GM19023 (cell line): ENCODE measurements around the gene NAV2.

ENCODE experiments used
- ATAC-seq: cut with Tn5 transposase; IDR thresholded peaks from one replicate; pipeline ENCODE4 v1.9.1; 2021; ENCODE audit warnings: mild to moderate bottlenecking, moderate library complexity; ENCODE audit not compliant: unreplicated experiment

NAV2 gene

DNA sequence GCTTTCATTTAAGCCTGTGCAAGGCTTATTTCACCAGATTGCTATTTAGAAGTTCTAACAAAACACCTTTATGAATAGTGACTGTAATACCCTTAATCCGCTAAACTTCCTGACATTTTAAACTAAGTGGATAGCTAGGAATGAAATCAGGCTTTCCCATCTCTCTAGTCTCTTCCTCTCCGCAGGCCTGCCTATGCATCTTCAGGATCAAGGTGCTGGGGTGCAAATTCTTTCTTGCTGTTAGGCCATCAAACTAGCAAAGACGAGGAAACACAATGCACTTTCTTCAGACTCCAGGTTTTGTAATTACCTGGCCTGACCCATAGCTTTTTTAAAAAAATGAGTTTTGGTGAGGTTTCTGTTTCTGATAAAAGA, 298.2 kb downstream of the NAV2 start:
- no peak for ATAC-seq

DNA sequence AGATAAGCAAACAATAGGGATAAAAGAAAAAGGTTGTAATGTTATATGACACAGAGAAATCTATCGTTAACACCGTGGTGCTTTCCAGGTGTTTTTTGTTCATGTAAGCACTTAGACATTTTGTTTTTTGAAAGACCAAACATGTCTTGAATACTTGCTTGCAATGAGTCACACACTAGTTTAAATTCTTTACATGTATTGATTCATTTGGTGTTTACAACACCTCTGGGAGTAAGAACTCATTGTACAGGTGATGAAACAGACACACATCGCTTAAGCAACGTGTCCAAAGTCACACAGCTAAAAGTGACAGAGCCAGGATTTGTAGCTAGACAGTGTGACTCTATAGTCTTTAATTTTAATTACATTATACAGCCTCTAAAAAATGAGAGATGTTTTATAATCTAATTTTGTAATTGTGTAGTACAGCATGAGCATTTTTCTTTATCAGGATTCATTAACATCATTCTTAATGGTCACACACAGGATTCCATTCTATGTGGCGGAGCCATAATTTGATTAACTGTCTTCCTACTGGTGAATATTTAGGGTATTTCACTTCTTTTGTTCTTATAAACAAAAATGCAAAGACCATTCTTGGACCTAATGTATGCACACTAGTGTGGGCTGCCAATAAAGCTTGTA, 298.8 kb downstream of the NAV2 start:
- no peak for ATAC-seq

DNA sequence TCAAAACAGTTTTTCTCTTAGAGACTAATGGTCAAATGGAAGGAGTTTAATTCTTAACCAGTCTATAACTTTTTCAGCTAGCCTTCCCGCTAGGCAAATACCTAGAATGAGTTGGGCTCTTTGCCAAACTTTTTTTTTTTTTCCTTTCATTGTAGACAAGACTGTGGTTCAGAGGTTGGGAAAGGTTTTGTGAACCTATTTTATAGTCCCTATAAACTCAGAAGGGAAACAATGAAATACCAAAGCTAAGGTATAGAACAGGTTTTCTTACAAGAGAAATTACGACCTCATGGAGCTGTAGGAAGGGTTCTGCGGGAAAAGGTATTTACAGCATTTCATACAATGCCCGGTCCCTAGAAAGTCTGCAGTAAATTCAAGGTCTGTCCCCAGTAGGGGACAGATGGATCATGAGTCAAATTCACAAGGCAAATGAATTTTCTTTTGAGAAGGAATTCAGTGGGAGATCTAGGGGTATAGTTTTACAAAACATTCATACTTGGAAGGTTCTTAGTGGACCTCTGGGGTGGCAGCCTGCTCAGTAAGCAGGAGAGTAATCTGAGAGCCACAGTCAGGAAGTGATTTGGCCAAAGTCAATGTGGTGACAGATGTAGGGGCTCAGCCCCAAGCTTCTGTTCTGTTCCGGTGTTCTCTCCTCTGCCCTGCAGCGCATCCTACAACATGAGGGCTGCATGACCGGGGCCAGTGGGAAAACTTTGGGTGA, 300.9 kb downstream of the NAV2 start:
- no peak for ATAC-seq

DNA sequence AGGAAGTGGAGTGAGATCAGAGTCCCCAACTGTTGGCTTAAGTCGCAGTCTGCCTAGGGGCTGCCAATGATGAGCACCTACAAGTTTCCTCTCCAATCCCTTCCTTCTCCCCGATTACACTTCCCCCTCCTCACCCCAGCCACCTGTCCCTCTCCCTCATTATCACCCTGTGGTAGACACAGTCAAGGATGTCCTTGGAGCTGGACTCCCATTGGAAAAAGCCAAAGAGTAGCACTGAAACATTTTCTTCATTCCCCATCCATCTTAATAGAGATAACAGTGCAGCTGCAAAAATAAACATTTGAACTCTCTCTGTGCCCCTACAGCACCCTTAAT, 301.4 kb downstream of the NAV2 start:
- no peak for ATAC-seq

DNA sequence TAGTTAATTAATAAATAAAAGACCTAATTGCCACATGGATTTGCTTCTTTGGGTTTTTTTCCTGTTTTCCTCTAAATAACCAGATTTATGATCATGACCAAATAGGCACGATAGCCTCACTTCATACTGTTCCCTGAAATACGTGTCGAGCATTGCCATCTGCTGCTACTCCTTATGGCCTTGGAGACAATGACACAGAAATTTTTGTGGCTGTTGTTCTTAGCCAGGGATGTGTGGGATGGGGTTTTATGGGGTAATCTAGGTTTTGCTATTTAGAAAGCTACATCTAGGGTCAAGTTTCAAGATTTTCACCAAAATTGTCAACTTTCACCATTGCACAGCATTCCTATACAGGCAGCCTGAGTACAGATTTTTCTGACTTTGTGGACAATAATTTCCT, 302.5 kb downstream of the NAV2 start:
- ATAC-seq: no peak

DNA sequence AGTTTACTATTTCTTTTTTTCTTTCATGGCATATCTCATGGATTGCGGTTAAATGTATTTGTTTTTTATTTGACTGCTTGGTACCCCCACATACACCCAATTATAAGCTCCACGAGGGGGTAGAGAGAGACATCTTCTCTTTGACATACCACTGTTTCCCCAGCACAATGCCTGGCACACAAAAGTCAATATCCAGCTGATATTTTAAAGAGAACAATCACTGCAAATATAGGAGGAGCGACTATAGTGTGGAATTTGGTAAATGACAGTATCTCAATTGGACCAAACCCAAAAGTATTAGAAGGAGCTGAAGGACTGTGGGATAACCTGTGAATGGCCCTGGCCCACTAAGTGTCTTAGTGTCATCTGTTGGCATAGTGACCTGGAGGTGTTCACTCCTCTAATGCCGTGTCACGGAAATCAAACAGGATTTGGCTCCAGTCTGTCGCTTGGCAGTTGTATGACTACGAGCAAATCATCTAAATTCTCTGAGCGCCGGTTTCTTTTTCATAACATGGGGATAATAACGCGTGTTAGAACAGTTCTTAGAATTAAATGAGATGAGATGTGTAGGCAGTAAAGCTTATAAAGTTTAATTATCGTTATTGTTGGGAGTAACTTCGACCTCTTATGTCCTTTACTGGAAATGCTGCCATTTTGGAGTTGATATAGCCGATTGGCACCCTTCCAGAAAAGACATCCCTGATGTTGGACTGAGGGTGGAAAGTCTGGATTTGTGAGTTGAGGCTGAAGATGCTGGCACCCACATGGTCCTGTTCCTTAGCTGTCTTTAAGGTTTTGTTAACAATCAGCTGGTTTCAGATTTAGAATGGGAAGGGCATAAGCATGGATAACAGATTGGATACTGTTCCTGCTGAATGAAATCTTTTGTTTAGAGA, 303.1 kb downstream of the NAV2 start:
- ATAC-seq: no peak

DNA sequence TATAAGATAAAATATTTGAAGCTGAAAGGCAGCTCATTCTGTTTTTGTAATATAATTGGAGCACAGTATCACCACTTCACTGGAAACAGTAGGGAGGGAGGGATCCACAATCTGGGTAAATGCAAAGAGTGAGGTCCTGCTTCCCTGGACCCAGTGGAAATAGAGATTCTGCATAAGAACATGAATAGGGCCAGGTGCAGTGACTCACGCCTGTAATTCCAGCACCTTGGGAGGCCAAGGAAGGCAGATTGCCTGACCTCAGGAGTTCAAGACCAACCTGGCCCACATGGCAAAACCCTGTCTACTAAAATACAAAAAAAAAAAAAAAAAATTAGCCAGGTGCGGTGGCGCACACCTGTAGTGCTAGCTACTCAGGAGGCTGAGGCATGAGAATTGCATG, 303.9 kb downstream of the NAV2 start:
- no peak for ATAC-seq

DNA sequence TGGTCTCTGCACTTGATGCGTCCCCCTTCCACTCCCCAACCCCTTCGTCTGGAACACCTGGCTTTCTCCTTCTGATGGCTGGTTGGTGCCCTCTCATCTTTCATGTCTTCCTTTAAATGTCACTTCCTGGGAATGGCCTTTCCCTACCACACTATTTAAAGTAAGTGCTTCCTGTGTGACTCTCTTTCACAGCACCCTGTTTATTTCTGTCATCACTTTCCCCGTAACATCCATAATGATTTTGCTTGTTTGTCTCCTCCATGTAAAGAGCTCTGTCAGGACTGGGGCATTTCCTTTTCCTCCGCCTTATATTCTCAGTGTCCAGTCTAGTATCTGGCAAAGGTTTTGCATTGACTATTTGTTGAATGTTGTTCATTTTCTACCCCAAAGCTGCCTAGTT, 304.7 kb downstream of the NAV2 start:
- no peak for ATAC-seq

DNA sequence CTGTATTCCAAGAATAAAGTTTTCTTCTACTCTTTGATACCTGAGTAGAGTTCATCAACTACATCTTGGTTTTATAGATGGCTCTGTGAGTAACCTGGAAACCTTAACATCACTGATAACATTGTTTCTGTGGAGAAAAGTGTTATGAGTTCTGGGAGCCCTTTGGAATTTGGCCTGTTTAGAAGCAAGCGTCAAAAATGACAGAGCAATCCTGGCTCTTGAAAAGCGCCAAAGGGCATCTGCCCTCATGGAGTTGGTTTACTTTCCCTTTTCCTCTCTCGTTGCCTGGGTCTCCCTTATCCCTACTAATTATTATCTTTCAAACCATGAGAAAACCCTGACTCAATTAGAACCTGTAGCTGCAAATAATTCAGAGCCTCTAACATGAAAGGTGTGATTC, 307.6 kb downstream of the NAV2 start:
- no peak for ATAC-seq

DNA sequence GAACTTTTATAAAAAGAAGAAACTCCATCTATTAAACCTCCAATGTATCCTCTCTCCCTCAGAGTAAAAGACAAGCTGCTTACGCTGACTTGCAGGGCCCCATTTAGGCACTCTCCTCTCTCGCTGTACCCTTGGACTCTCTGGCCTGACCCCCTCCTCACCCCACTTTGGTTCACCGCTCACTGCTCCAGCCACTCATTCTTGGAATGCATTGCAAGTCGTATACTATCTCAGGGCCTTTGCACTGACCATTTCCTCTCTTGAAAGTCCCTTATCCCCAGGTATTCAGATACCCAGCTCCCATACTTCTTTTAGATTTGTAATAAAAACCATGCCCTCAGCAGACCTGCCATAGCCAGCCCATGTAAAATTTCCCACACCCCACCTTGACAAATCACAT, 308.1 kb downstream of the NAV2 start:
- ATAC-seq: no peak

DNA sequence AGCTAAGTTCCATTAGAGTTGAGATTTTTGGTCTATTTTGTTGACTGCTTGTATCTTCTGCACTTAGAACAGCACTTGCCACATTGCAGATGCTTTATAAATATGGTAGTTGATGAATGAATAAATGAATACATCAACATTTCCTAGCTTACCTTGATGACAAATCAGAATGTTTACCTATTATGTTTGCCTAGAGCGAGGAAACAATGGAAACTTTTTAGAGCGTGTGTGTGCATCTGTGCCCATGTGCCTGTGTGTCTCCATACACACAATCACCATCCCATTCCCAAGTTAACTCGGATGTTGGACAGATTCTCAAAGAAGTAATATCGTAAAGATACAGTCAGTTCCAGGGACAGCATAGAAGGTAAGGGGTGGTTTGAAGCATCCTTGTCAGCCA, 308.6 kb downstream of the NAV2 start:
- no peak for ATAC-seq

DNA sequence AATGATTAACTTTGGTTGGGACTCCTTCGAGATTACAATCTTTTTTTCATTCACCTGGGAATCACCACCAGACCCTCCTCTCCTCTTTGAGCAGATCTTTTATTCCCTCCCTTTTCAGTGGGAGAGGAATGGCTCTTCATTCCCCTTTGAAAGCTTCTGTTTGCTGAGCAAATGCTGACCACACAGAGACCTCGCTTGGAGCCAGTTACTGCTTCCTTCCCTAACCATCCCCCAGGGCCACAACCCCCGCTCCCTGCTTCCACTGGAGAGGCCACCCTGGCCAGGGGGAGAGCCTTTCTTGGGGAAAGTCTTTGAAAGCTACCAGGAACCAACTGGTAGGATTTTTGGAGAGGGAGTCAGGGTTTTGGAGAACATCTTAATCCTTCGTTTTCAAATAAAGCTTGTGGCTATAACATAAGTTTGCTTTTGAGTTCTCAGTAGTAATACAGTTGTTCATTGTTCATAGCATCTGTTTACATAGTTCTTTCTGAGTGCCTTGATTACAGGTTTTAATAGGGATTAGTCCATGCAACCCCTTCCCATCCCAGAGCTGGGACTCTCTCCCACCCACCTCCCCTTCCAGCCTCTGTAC, 309.2 kb downstream of the NAV2 start:
- no peak for ATAC-seq

DNA sequence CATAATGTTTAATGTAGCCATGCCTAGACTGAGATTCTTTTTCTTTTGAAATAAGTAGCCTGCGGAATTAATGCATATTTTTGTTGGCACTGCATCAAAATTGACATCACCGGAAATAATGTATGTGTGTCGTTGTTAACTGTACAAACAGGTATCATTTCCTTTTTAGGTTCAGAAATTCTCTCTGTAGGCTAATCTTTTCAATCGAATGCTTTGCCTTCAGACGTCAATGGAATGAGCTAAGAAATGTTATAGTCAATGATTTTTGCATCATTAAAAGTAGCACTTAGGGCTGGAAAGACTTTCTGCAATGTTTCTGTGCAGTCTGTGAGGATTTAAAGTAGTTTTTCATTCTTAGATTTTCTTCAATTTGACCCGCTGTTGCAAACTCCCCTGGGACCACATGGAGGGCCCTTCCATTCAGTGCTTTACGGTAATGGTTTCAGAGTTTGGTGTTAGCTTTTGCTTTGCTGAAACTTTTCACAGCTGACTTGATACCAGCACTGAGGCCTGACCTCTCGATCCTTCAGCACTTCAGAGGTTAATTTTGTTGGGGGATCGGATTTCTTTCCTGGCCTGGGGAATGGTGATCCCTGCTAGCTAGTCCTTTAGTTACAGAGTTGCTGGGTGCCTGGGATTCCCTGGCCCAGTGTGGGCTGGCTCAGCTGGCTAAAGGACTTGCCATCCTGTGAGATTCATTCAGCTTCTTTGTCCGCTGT, 309.9 kb downstream of the NAV2 start:
- no peak for ATAC-seq

DNA sequence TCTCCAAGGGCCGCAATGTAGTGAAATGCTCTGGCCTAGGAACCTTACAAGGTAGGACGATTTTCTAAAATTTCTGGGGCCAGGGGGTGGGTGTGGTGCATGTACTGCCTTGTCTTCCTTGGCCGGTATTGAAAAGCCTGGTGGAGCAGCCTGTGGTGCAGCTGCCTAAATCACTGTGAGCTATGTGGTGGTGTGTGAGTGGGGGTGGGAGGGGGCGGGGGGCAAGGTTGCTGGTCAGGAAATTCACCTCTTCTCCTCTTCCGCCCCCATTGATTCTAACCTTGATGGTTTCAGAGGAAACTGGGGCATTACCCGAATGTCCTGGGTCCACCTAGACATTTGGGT, 310.4 kb downstream of the NAV2 start:
- ATAC-seq: no peak

DNA sequence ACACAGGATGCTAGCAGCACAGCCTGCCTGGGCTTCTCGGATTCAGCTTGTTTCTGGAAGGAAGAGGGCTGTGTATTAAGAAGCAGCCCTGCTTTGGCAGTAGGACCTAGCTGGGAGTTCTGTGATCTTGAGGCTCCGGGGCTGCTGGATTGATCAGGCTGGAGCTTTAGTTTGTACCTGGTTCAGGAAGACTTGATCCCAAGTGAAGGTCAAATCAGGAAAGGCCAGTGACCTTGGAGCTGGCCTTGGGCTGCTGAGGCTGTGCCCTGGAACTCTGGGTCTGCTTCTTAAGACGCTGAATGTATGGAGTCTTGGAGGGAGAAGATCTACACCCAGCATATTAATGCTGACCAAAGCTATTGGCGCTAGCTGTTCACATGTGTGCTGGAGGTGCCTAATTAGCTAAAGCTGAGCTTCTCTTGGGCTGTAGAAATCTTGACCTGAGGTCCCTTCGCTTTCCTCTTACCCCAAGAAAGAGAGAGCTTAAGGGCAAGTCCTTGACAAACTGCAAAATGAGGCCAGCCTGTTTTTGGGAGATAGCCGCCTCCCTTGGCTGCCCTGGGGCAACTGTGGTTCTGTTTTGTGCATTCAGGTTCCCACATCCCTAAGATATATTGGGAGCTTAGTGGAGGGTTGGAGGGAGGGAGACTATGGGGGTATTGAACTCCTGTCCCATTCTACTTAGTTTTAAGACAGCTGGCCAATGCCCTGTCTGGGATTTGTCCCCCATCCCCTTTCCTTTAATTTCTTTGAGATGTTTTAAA, 311.7 kb downstream of the NAV2 start:
- ATAC-seq: no peak

DNA sequence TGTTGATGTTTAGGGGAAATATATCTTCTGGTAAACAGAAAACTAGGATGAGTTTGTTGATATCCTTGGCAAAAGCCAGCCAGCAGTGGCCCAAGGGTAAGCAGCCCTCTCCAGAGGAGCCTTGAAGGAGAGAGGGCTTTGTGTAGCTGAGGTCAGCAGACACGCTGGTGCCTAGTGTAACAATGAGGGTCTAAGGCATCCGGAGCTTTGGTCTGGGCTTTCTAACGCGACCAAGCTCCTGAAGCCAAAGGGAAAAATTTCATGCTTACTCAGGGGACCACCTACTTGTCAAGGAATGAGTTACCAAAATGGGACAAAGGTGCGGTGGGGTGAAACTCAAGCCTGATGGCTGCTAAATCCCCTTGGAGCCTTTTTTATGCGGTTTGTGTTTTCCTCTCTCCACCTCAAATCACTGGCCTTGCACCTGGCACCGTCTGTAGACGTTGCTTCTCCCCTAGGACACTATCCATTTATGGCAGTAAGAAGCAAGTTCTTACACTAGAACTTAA, 312.7 kb downstream of the NAV2 start:
- ATAC-seq: no peak

DNA sequence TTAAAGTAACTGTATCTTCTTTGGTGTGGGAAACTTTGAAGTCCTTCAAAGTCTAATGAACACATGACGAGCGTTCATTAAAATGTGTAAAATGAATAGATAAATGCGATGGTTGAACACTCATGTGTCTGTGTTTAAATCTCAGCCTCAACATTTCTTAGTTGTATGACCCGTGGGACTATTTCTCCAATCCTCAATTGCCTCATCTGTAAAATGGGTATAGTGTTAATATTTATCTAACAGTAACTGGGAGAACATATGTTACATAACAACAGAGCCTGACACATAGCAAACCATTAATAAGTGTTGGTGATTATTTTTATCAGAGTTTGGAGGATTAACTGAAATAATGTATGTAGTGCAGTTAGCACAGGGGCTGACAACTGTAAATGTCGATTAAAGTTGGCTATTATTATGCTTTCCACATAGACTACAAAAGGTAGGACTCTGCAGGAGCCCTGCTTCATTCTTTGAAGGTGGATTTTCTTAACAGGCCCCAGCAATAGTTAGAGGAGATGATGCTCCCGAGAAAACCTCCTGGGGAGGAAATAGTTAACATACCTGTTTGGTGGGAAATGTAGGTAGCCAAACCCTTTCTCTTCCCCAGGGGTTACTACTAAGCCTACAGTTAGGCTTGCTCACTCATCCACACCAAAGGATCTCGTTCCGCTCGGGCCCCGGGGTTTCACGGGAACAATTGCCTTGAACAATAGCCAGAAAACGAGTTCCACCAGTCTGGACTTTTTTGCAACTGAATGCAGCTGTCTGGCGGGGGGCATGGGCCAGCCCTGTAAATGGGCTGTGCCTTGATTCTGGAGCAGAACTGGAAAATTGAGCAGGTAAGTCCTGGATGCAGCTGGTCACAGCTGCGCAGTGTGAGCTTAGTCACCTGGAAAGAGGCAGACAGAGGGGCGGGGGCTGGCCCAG, 314.3 kb downstream of the NAV2 start:
- ATAC-seq: no peak

DNA sequence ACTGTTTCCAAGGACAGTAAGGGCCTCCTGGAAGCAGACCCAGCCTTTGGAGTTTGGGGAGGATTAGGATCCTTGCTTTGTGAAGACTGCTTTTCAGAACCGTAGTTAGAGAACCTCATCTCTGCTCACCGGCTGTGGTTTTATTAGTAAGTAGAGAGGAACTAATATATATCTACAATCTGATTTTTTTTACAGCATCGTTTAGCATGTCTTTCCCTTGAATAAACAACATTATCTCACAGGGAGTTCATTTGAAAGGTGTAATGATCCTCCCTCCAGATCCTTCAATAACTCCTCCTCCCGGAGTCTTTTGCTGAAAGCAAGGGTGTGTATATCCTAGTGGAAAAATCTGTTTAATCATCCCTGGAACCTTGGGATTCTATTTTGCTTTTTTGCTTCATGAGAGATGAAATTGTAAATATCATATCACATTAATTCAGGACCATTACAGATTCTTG, 314.9 kb downstream of the NAV2 start:
- ATAC-seq: no peak

DNA sequence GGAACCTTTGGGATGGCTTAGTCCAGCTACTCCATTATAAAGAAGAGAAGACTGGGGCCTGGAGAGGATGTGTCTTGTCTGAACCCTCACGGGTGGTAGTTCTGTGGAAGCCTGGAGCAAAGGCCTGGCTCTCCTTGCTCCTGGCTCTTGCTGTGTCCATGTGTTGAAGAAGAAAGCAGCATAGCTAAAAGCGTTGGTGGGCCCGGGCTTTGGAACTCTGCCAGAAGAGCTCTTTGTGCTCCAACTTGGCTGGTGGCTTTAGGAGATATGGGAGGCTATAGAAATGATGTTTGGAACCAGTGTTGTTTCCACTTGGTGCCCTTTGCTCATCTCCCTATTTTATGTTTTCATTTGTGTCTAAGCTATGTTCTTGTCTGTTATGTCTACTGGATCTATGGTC, 316.6 kb downstream of the NAV2 start:
- ATAC-seq: no peak
